ENCODE results near the gene ARHGAP22.

Gene ARHGAP22

DNA sequence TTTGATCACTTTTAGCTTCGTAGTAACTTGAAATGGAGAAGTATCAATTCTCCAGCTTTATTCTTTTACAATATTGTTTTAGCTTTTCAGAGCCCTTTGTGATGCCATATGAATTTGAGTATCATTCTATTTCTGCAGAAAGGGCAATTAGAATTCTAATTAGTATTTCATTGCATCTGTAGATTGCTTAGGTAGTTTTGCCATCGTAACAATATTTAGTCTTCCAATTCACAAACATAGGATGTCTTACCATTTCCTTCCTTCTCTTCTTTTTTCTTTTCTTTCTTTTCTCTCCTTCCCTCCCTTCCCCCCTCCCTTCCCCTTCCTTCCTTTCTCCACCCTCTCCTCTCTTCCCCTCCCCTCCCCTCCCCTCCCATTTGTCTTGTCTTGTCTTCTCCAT is 193.4 kb downstream of the ARHGAP22 start:
- no peak overlapping the region for H3K4me3 ChIP-seq (ENCODE audit: low read depth, low read length)
- no peak for TF ChIP-seq CTCF (IDR thresholded peaks at IDR 0.05; ENCODE audit: borderline replicate concordance, insufficient read depth, low read depth, low read length)

- TF ChIP-seq CTCF (IDR thresholded peaks at IDR 0.05; ENCODE audit: borderline replicate concordance, insufficient read depth, low read depth, low read length): no peak
- H3K4me3 ChIP-seq (ENCODE audit: low read depth, low read length): no peak overlapping the region
Observed at GRCh38 chr10:48410503-48410902, 194.4 kb downstream of the ARHGAP22 start.

DNA sequence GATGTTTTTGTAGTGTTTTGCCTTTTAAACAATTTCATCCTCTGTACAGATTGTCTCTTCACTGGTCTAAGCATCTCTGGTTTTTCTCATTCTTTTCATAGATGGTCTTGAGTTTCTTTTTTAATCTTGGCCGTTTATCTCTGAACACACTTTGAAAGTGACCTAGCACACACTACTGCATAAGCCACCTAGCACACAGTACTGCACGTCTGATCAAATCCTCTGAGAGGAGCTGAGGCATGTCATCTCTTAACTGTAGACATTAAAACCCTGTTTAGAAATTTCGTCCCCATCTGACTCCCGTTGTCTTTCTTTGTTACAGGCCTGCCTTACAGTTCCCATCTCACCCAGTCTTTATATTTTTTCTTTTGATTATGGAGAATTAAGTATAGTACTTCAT is 198.2 kb downstream of the ARHGAP22 start:
- TF ChIP-seq CTCF (IDR thresholded peaks at IDR 0.05; ENCODE audit: borderline replicate concordance, insufficient read depth, low read depth, low read length): no peak
- H3K4me3 ChIP-seq (ENCODE audit: low read depth, low read length): no peak overlapping the region

GRCh38 chr10:48406204-48406603 is 198.7 kb downstream of the ARHGAP22 start:
- TF ChIP-seq CTCF (IDR thresholded peaks at IDR 0.05; ENCODE audit: borderline replicate concordance, insufficient read depth, low read depth, low read length): no peak
- H3K4me3 ChIP-seq (ENCODE audit: low read depth, low read length): no peak overlapping the region

- no peak overlapping the region for H3K4me3 ChIP-seq (ENCODE audit: low read depth, low read length)
- no peak for TF ChIP-seq CTCF (IDR thresholded peaks at IDR 0.05; ENCODE audit: borderline replicate concordance, insufficient read depth, low read depth, low read length)
Observed at GRCh38 chr10:48404646-48405045, 200.2 kb downstream of the ARHGAP22 start.

DNA sequence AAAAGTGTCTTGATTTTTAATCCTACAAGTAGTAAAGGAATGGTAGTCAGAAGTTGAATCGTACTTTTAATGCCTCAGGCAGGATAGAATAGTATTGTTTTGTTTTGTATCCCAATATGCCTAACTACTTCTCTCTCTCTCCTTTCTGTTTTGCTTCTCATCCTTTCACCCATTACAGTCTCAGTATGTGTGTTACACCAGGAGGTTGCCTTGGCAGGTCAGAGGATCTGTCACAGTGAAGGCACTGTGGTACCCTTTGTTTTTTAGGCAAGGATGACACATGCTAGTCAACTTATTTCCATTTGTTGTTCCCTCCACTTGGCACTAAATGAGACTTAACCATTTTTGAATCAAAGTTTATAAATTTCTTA is 204.0 kb downstream of the ARHGAP22 start:
- TF ChIP-seq CTCF (IDR thresholded peaks at IDR 0.05; ENCODE audit: borderline replicate concordance, insufficient read depth, low read depth, low read length): no peak
- H3K4me3 ChIP-seq (ENCODE audit: low read depth, low read length): no peak overlapping the region

GRCh38 chr10:48400129-48400849 is 204.6 kb downstream of the ARHGAP22 start:
- no peak overlapping the region for H3K4me3 ChIP-seq (ENCODE audit: low read depth, low read length)
- no peak for TF ChIP-seq CTCF (IDR thresholded peaks at IDR 0.05; ENCODE audit: borderline replicate concordance, insufficient read depth, low read depth, low read length)

All from GM12875 (cell line).